IMR-90 (cell line): ENCODE measurements around the gene PGBD5. TPM values are rescaled to one million over a fixed set of nuclear protein-coding genes. Genes with fewer than 3 reads are reported as not detected.

Experiments used
- ATAC-seq: fragments of 200-7000 bp; cut with Tn5 transposase; 2 replicates; pipeline ENCODE4 v1.9.1; 2020; ENCODE audit warnings: low read depth, mild to moderate bottlenecking, moderate library complexity
- BruUV-seq: library from RNA; stranded (reverse); fragments of 400-500 nt; replicated peaks from 2 replicates; lab custom pipeline; 2021; lab: Mats Ljungman, UMichigan
- CTCF ChIA-PET: fragments of 300-600 bp; formaldehyde crosslinking; extraction: SDS; loops from one replicate; lab custom pipeline; 2021; ENCODE audit warnings: antibody characterized with exemption; lab: Yijun Ruan, JAX
- POLR2A ChIA-PET: fragments of 300-600 bp; sonication (Branson Sonifier 250); formaldehyde crosslinking; loops from one replicate; lab custom pipeline; 2022; ENCODE audit warnings: antibody characterized with exemption; ENCODE audit not compliant: unreplicated experiment; lab: Charles Lee
- DNase-seq: peaks from one replicate; pipeline ENCODE4 v3.0.0; 2013
- H2AFZ ChIP-seq: replicated peaks from 2 replicates; pipeline ENCODE3; 2013; ENCODE audit warnings: low read length, mild to moderate bottlenecking; ENCODE audit not compliant: poor library complexity
- H2AK5ac ChIP-seq: 2 replicates; pipeline ENCODE4 v1.6.1; 2013; ENCODE audit warnings: low read depth, low read length, inconsistent platforms
- H2AK9ac ChIP-seq: replicated peaks from 2 replicates; pipeline ENCODE3; 2013; ENCODE audit warnings: mild to moderate bottlenecking, low read depth, low read length, moderate library complexity; ENCODE audit not compliant: poor library complexity
- H2BK120ac ChIP-seq: 2 replicates; pipeline ENCODE4 v1.6.1; 2013; ENCODE audit warnings: low read depth, low read length, inconsistent platforms
- H2BK15ac ChIP-seq: 3 replicates; pipeline ENCODE4 v1.6.1; 2013; ENCODE audit warnings: low read depth, low read length, inconsistent platforms
- H2BK20ac ChIP-seq: 2 replicates; pipeline ENCODE4 v1.6.1; 2013; ENCODE audit warnings: low read depth, mild to moderate bottlenecking, inconsistent platforms, low read length, moderate library complexity
- H2BK5ac ChIP-seq: 2 replicates; pipeline ENCODE4 v1.6.1; 2013; ENCODE audit warnings: mild to moderate bottlenecking, low read depth, low read length, inconsistent platforms; ENCODE audit not compliant: poor library complexity, severe bottlenecking
- H3K14ac ChIP-seq: replicated peaks from 2 replicates; pipeline ENCODE4 v1.6.1; 2013; ENCODE audit warnings: low read depth, low read length, inconsistent platforms
- H3K18ac ChIP-seq: 2 replicates; pipeline ENCODE4 v1.6.1; 2013; ENCODE audit warnings: low read depth, low read length, control low read depth
- H3K23ac ChIP-seq: 2 replicates; pipeline ENCODE4 v1.6.1; 2013; ENCODE audit warnings: low read depth, low read length, inconsistent platforms
- H3K27ac ChIP-seq: 2 replicates; pipeline ENCODE4 v1.5.1; 2013; ENCODE audit warnings: mild to moderate bottlenecking, control low read depth, low read length; ENCODE audit not compliant: insufficient read depth
- H3K27me3 ChIP-seq: 2 replicates; pipeline ENCODE4 v1.6.1; 2013; ENCODE audit warnings: low read length; ENCODE audit not compliant: control insufficient read depth, insufficient read depth
- H3K36me3 ChIP-seq: 2 replicates; pipeline ENCODE4 v1.6.1; 2013; ENCODE audit warnings: low read length, mixed read lengths; ENCODE audit not compliant: control insufficient read depth, insufficient read depth
- H3K4ac ChIP-seq: 2 replicates; pipeline ENCODE4 v1.6.1; 2013; ENCODE audit warnings: low read depth, low read length, inconsistent platforms
- H3K4me1 ChIP-seq: 2 replicates; pipeline ENCODE4 v1.6.1; 2013; ENCODE audit warnings: low read length, mixed read lengths; ENCODE audit not compliant: control insufficient read depth, insufficient read depth
- H3K4me2 ChIP-seq: 2 replicates; pipeline ENCODE4 v1.6.1; 2013; ENCODE audit warnings: low read depth, mild to moderate bottlenecking, control low read depth, low read length, moderate library complexity
- H3K4me3 ChIP-seq: 2 replicates; pipeline ENCODE4 v1.5.1; 2013; ENCODE audit warnings: low read depth, mild to moderate bottlenecking, control low read depth, low read length, moderate library complexity; ENCODE audit not compliant: insufficient read depth
- H3K56ac ChIP-seq: 2 replicates; pipeline ENCODE4 v1.6.1; 2013; ENCODE audit warnings: low read length, inconsistent platforms; ENCODE audit not compliant: insufficient read depth; ENCODE audit errors: extremely low read depth
- H3K79me1 ChIP-seq, 2 experiments: 2 replicates each; pipeline ENCODE4 v1.6.1; 2013; ENCODE audit warnings: low read length in 2 of 2, inconsistent platforms in 1 of 2, low read depth in 1 of 2
- H3K9ac ChIP-seq: 2 replicates; pipeline ENCODE4 v1.6.1; 2013; ENCODE audit warnings: low read depth, low read length, control low read depth
- H3K9me1 ChIP-seq: 2 replicates; pipeline ENCODE4 v1.6.1; 2013; ENCODE audit warnings: low read length, inconsistent platforms; ENCODE audit not compliant: insufficient read depth
- H3K9me3 ChIP-seq: 2 replicates; pipeline ENCODE4 v1.6.1; 2013; ENCODE audit warnings: low read length; ENCODE audit not compliant: control insufficient read depth, insufficient read depth
- H4K20me1 ChIP-seq: 2 replicates; pipeline ENCODE4 v1.6.1; 2013; ENCODE audit warnings: low read length, inconsistent platforms; ENCODE audit not compliant: insufficient read depth
- H4K5ac ChIP-seq: 2 replicates; pipeline ENCODE4 v1.6.1; 2013; ENCODE audit warnings: mild to moderate bottlenecking, low read depth, low read length, control low read depth
- H4K8ac ChIP-seq, 2 experiments: 2 replicates each; pipeline ENCODE4 v1.6.1; 2013; ENCODE audit warnings: low read depth in 2 of 2, low read length in 2 of 2, control low read depth in 1 of 2, inconsistent platforms in 1 of 2
- H4K91ac ChIP-seq: 2 replicates; pipeline ENCODE4 v1.6.1; 2013; ENCODE audit warnings: low read depth, low read length, inconsistent platforms; ENCODE audit not compliant: insufficient read depth
- BHLHE40 ChIP-seq: fragments of 150-350 bp; IDR thresholded peaks from 2 replicates; pipeline ENCODE4 v1.6.1; 2016; ENCODE audit warnings: mild to moderate bottlenecking, low read depth, low read length
- CHD1 ChIP-seq: IDR thresholded peaks from 2 replicates; pipeline ENCODE4 v1.6.1; 2012; ENCODE audit warnings: low read depth, low read length, improper control_type of control experiment
- MXI1 ChIP-seq: IDR thresholded peaks from 2 replicates; pipeline ENCODE4 v1.6.1; 2012; ENCODE audit warnings: low read depth, mild to moderate bottlenecking, low read length, moderate library complexity, borderline replicate concordance
- RAD21 ChIP-seq: IDR thresholded peaks from 2 replicates; pipeline ENCODE4 v1.6.1; 2012; ENCODE audit warnings: low read length, improper control_type of control experiment
- RCOR1 ChIP-seq: IDR thresholded peaks from 2 replicates; pipeline ENCODE4 v1.6.1; 2012; ENCODE audit warnings: mild to moderate bottlenecking, low read length, improper control_type of control experiment; ENCODE audit not compliant: insufficient replicate concordance
- RFX5 ChIP-seq: IDR thresholded peaks from 2 replicates; pipeline ENCODE4 v1.8.0; 2012; ENCODE audit warnings: low read depth, mild to moderate bottlenecking, low read length, moderate library complexity
- SMC3 ChIP-seq: fragments of 150-350 bp; IDR thresholded peaks from 2 replicates; pipeline ENCODE4 v1.6.1; 2016; ENCODE audit warnings: low read depth, mild to moderate bottlenecking, antibody characterized with exemption, low read length, moderate library complexity
- WGBS, 2 experiments: methylation state at CpG; one replicate each; pipeline versions ENCODE4 v1.1.5 to v1.1.7; 2013; ENCODE audit warnings: missing lambda C conversion rate in 2 of 2; ENCODE audit not compliant: insufficient read length in 1 of 2; ENCODE audit errors: extremely low coverage in 2 of 2; 5-methylcytosine and 5-hydroxymethylcytosine counted together
- dilution Hi-C: fragments of 300-500 bp; cut with HindIII; formaldehyde crosslinking; loops from one replicate; pipeline ENCODE4 v1.14.3; 2018; ENCODE audit warnings: low sequenced_read_pairs; ENCODE audit not compliant: unreplicated experiment
- in situ Hi-C: fragments of 300-500 bp; cut with MboI; formaldehyde crosslinking; loops from 3 replicates; pipeline ENCODE4 v1.14.3; 2019; ENCODE audit warnings: low sequenced_read_pairs, inconsistent platforms, mixed read lengths
- intact Hi-C: fragments of 100-400 bp; cut with micrococcal nuclease; formaldehyde crosslinking; loops from 2 replicates; pipeline ENCODE4 v1.10.0; 2022
- polyA plus RNA-seq, 3 experiments: library from polyadenylated mRNA; depleted of rRNA; stranded (reverse); fragments of >200 nt; gene quantifications; 2 replicates each; pipeline ENCODE4 v1.2.3, GENCODE V29; 2012; ENCODE audit warnings: low replicate concordance in 1 of 3
- total RNA-seq: library from RNA; depleted of rRNA; stranded (reverse); fragments of >200 nt; gene quantifications from 2 replicates; pipeline ENCODE4 v1.2.3, GENCODE V29; 2012
- TF ChIP-seq, protein P1 (sequence below): fragments of 150-350 bp; IDR thresholded peaks from 2 replicates; pipeline ENCODE4 v1.6.1; 2017; ENCODE audit warnings: mild to moderate bottlenecking, antibody characterized with exemption, low read length, low read depth
- TF ChIP-seq, protein P2 (sequence below): fragments of 150-350 bp; IDR thresholded peaks from 2 replicates; pipeline ENCODE4 v1.6.1; 2016; ENCODE audit warnings: low read depth, mild to moderate bottlenecking, low read length, moderate library complexity, borderline replicate concordance

The PGBD5 gene
- total and polyA plus RNA-seq, 2 of the 4 experiments (the other 2 are of a cell fraction), result 0.18 to 0.36 TPM

GRCh38 chr1:230345139-230345885, 80.8 kb downstream of the PGBD5 start:
- ChIA-PET POLR2A (no interaction called here), CTCF (no interaction called here)
- Histone ChIP-seq H2BK20ac (no peak overlapping the region), H4K91ac (no peak overlapping the region), H2BK15ac (no peak overlapping the region), H4K5ac (no peak overlapping the region), H2AK9ac (no peak overlapping the region), H3K18ac (no peak overlapping the region), H3K56ac (no peak overlapping the region), H3K9me1 (no peaks in the 10 kb centered on the region), H3K4me2 (no peak overlapping the region), H2AFZ (no peak overlapping the region), H2BK5ac (no peak overlapping the region), H4K20me1 (no peaks in the 10 kb centered on the region), H3K23ac (no peak overlapping the region), H3K4ac (no peak overlapping the region), H3K79me1 (no peaks in the 10 kb centered on the region), H3K4me1 (no peaks in the 10 kb centered on the region; the same call in 1 of the 2 replicates), H3K27ac (no peak overlapping the region), H3K9ac (no peak overlapping the region), H3K14ac (no peak overlapping the region), H3K4me3 (no peak overlapping the region), H4K8ac (no peak overlapping the region), H3K9me3 (peaks cover 2% of the 10 kb centered on the region; the same call in 1 of the 2 replicates), H2BK120ac (no peak overlapping the region), H3K36me3 (no peaks in the 10 kb centered on the region), H2AK5ac (no peak overlapping the region), H3K27me3 (no peaks in the 10 kb centered on the region)
- ATAC-seq (no peak), DNase-seq (no peak)
- WGBS, 2 experiments, result 72% methylated on average over 2 of the region's 7 CpGs; no CpG with 5 or more reads in 1 of the 2 experiments
- TF ChIP-seq RCOR1 (no peak), RFX5 (no peak), BHLHE40 (no peak), RAD21 (no peak), SMC3 (no peak), CHD1 (no peak), MXI1 (no peak)
- TF ChIP-seq, protein P1, sequence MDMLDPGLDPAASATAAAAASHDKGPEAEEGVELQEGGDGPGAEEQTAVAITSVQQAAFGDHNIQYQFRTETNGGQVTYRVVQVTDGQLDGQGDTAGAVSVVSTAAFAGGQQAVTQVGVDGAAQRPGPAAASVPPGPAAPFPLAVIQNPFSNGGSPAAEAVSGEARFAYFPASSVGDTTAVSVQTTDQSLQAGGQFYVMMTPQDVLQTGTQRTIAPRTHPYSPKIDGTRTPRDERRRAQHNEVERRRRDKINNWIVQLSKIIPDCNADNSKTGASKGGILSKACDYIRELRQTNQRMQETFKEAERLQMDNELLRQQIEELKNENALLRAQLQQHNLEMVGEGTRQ, result no peak
- TF ChIP-seq, protein P2, sequence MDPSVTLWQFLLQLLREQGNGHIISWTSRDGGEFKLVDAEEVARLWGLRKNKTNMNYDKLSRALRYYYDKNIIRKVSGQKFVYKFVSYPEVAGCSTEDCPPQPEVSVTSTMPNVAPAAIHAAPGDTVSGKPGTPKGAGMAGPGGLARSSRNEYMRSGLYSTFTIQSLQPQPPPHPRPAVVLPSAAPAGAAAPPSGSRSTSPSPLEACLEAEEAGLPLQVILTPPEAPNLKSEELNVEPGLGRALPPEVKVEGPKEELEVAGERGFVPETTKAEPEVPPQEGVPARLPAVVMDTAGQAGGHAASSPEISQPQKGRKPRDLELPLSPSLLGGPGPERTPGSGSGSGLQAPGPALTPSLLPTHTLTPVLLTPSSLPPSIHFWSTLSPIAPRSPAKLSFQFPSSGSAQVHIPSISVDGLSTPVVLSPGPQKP, result no peak
- in situ Hi-C loops (no loop called here), dilution Hi-C loops (no loop called here), intact Hi-C loops (no loop called here)
- no TSS peak for BruUV-seq
